Neural cell (in vitro differentiated cells): Measurements from ENCODE around the gene ERC2. TPM values are rescaled to one million over a fixed set of nuclear protein-coding genes. Genes with fewer than 3 reads are reported as not detected.

Source experiments
- H2AFZ ChIP-seq: fragments of 200-600, 300-800 bp; sonication (generic), shearing (Covaris generic); 2 replicates; pipeline ENCODE4 v1.6.0; 2014; ENCODE audit warnings: low read depth, mild to moderate bottlenecking, antibody characterized with exemption, low read length, moderate library complexity
- H3F3A ChIP-seq: fragments of 200-600 bp; shearing (Covaris generic); 2 replicates; pipeline ENCODE4 v1.6.1; 2016; ENCODE audit warnings: mild to moderate bottlenecking, moderate library complexity, mixed read lengths, antibody characterized with exemption, low read length; ENCODE audit not compliant: insufficient read depth, poor library complexity, severe bottlenecking
- H3K27ac ChIP-seq: fragments of 200-600, 300-800 bp; sonication (generic), shearing (Covaris generic); 2 replicates; pipeline ENCODE4 v1.5.1; 2014; ENCODE audit warnings: mild to moderate bottlenecking, low read length, moderate library complexity
- H3K27me3 ChIP-seq: fragments of 300-800, 200-600 bp; sonication (generic), shearing (Covaris generic); 2 replicates; pipeline ENCODE4 v1.6.0; 2014; ENCODE audit warnings: mild to moderate bottlenecking, low read depth, low read length, moderate library complexity; ENCODE audit not compliant: insufficient read depth
- H3K36me3 ChIP-seq: fragments of 300-800, 200-600 bp; sonication (generic), shearing (Covaris generic); 2 replicates; pipeline ENCODE4 v1.5.1; 2014; ENCODE audit warnings: mild to moderate bottlenecking, antibody characterized with exemption, low read length, moderate library complexity; ENCODE audit not compliant: insufficient read depth
- H3K4me2 ChIP-seq: fragments of 300-800, 200-600 bp; sonication (generic), shearing (Covaris generic); 2 replicates; pipeline ENCODE4 v1.6.0; 2014; ENCODE audit warnings: mild to moderate bottlenecking, low read length
- H3K4me3 ChIP-seq: fragments of 300-800, 200-600 bp; sonication (generic), shearing (Covaris generic); 2 replicates; pipeline ENCODE4 v1.5.1; 2014; ENCODE audit warnings: mild to moderate bottlenecking, low read length, moderate library complexity
- H3K79me2 ChIP-seq: fragments of 200-600 bp; shearing (Covaris generic); replicated peaks from 2 replicates; pipeline ENCODE4 v1.6.0; 2014; ENCODE audit warnings: mild to moderate bottlenecking, low read length, moderate library complexity; ENCODE audit not compliant: insufficient read depth
- H3K9ac ChIP-seq: fragments of 300-800, 200-600 bp; sonication (generic), shearing (Covaris generic); 2 replicates; pipeline ENCODE4 v1.6.1; 2016; ENCODE audit warnings: mild to moderate bottlenecking, low read length, mixed read lengths
- H3K9me2 ChIP-seq: fragments of 200-600 bp; shearing (Covaris generic); 2 replicates; pipeline ENCODE4 v1.6.1; 2016; ENCODE audit warnings: mild to moderate bottlenecking, low read length, mixed read lengths; ENCODE audit not compliant: insufficient read depth
- H3K9me3 ChIP-seq: fragments of 200-600, 300-800 bp; sonication (generic), shearing (Covaris generic); 2 replicates; pipeline ENCODE4 v1.6.1; 2016; ENCODE audit warnings: mild to moderate bottlenecking, mixed run types, low read length, moderate library complexity, mixed read lengths
- H4K20me1 ChIP-seq: fragments of 200-600 bp; shearing (Covaris generic); 2 replicates; pipeline ENCODE4 v1.6.1; 2016; ENCODE audit warnings: mild to moderate bottlenecking, mixed run types; ENCODE audit not compliant: insufficient read depth
- CTCF ChIP-seq: fragments of 450-650 bp; IDR thresholded peaks from 2 replicates; pipeline ENCODE4 v1.5.1; 2014; ENCODE audit warnings: antibody characterized with exemption, mild to moderate bottlenecking, moderate library complexity; ENCODE audit not compliant: poor library complexity, severe bottlenecking
- EP300 ChIP-seq: fragments of 450-650 bp; conservative IDR thresholded peaks from 2 replicates; pipeline ENCODE4 v1.6.1; 2014; ENCODE audit warnings: antibody characterized with exemption, mild to moderate bottlenecking, moderate library complexity; ENCODE audit not compliant: poor library complexity, severe bottlenecking
- EZH2 ChIP-seq: fragments of 200-600, 300-800 bp; shearing (Covaris generic), sonication (generic); IDR thresholded peaks from 2 replicates; pipeline ENCODE4 v1.6.1; 2014; ENCODE audit warnings: antibody characterized with exemption, low read length, borderline replicate concordance, mild to moderate bottlenecking; ENCODE audit not compliant: insufficient read depth, poor library complexity, severe bottlenecking
- MXI1 ChIP-seq: fragments of 450-650 bp; conservative IDR thresholded peaks from 2 replicates; pipeline ENCODE4 v1.6.1; 2014; ENCODE audit warnings: antibody characterized with exemption, mild to moderate bottlenecking; ENCODE audit not compliant: poor library complexity, severe bottlenecking
- POLR2AphosphoS5 ChIP-seq: IDR thresholded peaks from 2 replicates; pipeline ENCODE4 v1.6.1; 2012
- RAD21 ChIP-seq: fragments of 450-650 bp; conservative IDR thresholded peaks from 2 replicates; pipeline ENCODE4 v1.6.1; 2014; ENCODE audit warnings: antibody characterized with exemption, mild to moderate bottlenecking, moderate library complexity
- SMC3 ChIP-seq: fragments of 450-650 bp; conservative IDR thresholded peaks from 2 replicates; pipeline ENCODE4 v1.6.1; 2014; ENCODE audit warnings: antibody characterized with exemption, mild to moderate bottlenecking, moderate library complexity; ENCODE audit not compliant: poor library complexity
- TAF1 ChIP-seq: IDR thresholded peaks from 2 replicates; pipeline ENCODE4 v1.6.1; 2012; ENCODE audit warnings: low read depth
- polyA plus RNA-seq: library from polyadenylated mRNA; depleted of rRNA; stranded (reverse); fragments of >200 nt; gene quantifications from 2 replicates; pipeline ENCODE4 v1.2.3, GENCODE V29; 2014
- TF ChIP-seq, protein P1 (sequence below): IDR thresholded peaks from 2 replicates; pipeline ENCODE4 v1.6.1; 2012; ENCODE audit warnings: borderline replicate concordance

ERC2 gene
- polyA plus RNA-seq, 1 donor from 2014 or later, result 60.4 TPM

DNA sequence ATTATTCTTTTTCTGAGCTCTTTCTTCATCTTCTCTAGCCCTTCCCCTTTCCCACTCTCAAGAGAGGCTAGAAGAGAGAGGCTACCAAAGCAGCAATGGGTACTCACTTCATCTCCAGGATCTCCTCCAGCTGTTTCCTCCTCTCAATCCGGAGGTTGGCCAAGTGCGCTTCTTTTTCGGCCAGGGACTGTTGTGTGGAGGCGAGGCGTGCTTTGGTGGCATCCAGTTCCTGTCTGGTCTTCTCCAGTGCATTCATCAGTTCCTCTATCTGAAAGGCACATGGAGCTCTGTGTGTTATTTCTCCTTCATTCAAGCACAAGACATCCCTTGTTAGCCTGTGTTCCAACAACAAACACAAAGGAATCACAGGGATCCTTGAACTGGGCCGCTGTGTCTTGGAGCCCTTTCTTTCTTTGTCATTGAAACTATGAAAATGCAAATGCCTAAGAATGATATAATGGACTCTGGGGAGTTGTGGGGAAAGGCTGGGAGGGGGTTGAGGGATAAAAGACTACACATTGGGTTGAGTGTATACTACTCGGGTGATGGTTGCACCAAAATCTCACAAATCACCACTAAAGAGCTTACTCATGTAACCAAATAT lies 579.9 kb downstream of the ERC2 start:
- H3K79me2 ChIP-seq, result no peaks in the 10 kb centered on the region
- H3K4me2 ChIP-seq, result no peak overlapping the region
- H4K20me1 ChIP-seq, result no peaks in the 10 kb centered on the region
- no peaks in the 10 kb centered on the region for H3K9me3 ChIP-seq
- no peaks in the 10 kb centered on the region for H3K36me3 ChIP-seq
- no peak overlapping the region for H3K4me3 ChIP-seq
- TF ChIP-seq TAF1, result no peak
- TF ChIP-seq EZH2, result no peak
- TF ChIP-seq CTCF, result no peak
- TF ChIP-seq SMC3, result no peak
- no peak overlapping the region for H3K27ac ChIP-seq
- H3K27me3 ChIP-seq, result no peaks in the 10 kb centered on the region
- H3K9me2 ChIP-seq, result no peaks in the 10 kb centered on the region
- H3F3A ChIP-seq, result no peaks in the 10 kb centered on the region
- H2AFZ ChIP-seq, result no peak overlapping the region
- no peak overlapping the region for H3K9ac ChIP-seq

DNA sequence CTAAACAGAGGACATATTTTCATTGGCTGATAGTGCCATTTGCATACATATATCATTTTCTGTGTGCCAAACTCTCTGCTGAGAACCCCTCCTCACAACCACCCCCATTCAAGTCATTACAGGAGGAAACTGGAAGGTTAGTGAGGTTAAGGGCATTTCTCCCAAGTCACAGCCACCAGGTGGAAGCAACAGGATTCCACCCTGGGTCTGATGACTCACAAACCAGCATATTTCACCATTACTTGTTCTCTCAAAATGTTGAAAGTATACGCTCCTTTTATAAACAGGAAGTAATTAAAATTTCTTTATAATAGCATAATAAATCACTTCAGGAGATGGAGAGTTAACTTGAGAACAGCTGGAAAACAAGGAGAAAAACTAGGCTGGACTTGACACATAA lies 582.5 kb downstream of the ERC2 start:
- no peaks in the 10 kb centered on the region for H3F3A ChIP-seq
- TF ChIP-seq EP300, result no peak
- no peak for TF ChIP-seq CTCF
- no peak overlapping the region for H3K9ac ChIP-seq
- no peaks in the 10 kb centered on the region for H4K20me1 ChIP-seq
- H3K36me3 ChIP-seq, result no peaks in the 10 kb centered on the region
- no peak overlapping the region for H3K4me2 ChIP-seq
- no peak overlapping the region for H3K4me3 ChIP-seq
- H3K27me3 ChIP-seq, result no peaks in the 10 kb centered on the region
- H3K27ac ChIP-seq, result no peak overlapping the region
- H2AFZ ChIP-seq, result no peak overlapping the region
- no peaks in the 10 kb centered on the region for H3K9me2 ChIP-seq
- no peaks in the 10 kb centered on the region for H3K9me3 ChIP-seq
- H3K79me2 ChIP-seq, result no peaks in the 10 kb centered on the region

DNA sequence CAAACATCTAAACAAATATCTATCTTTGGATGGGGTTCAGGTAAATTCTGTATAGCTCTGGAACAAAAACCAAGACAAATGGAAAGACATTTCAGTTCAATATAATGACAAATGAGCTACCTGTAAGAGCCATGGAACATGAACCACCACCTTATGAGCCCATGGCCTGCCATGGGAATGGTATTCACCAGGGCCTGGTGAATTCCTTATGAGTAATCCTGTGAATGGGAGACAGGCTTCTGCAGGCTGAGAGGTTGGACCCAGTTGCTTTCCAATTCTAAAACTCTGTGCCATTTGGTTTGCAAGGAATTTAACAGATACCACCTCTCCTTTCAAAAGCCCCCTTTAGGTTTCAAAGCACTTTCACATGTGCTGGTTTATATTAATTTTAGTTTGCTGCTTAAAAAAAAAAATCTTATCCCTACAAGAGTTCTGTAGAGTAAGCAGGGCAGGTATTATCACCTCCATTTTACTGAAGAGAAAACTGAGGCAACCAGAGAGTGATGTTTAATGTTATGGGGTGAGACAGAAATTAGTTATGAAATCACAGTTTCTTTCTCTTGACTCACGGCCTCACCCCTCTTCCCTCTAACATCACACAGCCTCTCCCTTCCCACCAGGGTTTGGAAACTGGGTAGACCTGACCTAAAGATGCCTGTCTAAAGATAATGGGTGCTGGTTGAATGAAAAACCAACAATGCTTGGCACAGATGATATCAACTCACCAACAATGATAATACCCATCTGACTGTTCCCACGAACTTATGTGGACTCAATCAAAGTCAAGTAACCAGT lies 583.6 kb downstream of the ERC2 start:
- Histone ChIP-seq H2AFZ (no peak overlapping the region), H3K4me3 (no peak overlapping the region), H3K36me3 (no peaks in the 10 kb centered on the region), H3K9ac (no peak overlapping the region), H3K27ac (no peak overlapping the region), H3K79me2 (no peaks in the 10 kb centered on the region), H3K9me2 (no peaks in the 10 kb centered on the region), H3K4me2 (no peak overlapping the region), H3K27me3 (no peaks in the 10 kb centered on the region), H3F3A (no peaks in the 10 kb centered on the region), H3K9me3 (no peaks in the 10 kb centered on the region), H4K20me1 (no peaks in the 10 kb centered on the region)
- no peak for TF ChIP-seq TAF1
- TF ChIP-seq, protein P1, sequence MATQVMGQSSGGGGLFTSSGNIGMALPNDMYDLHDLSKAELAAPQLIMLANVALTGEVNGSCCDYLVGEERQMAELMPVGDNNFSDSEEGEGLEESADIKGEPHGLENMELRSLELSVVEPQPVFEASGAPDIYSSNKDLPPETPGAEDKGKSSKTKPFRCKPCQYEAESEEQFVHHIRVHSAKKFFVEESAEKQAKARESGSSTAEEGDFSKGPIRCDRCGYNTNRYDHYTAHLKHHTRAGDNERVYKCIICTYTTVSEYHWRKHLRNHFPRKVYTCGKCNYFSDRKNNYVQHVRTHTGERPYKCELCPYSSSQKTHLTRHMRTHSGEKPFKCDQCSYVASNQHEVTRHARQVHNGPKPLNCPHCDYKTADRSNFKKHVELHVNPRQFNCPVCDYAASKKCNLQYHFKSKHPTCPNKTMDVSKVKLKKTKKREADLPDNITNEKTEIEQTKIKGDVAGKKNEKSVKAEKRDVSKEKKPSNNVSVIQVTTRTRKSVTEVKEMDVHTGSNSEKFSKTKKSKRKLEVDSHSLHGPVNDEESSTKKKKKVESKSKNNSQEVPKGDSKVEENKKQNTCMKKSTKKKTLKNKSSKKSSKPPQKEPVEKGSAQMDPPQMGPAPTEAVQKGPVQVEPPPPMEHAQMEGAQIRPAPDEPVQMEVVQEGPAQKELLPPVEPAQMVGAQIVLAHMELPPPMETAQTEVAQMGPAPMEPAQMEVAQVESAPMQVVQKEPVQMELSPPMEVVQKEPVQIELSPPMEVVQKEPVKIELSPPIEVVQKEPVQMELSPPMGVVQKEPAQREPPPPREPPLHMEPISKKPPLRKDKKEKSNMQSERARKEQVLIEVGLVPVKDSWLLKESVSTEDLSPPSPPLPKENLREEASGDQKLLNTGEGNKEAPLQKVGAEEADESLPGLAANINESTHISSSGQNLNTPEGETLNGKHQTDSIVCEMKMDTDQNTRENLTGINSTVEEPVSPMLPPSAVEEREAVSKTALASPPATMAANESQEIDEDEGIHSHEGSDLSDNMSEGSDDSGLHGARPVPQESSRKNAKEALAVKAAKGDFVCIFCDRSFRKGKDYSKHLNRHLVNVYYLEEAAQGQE, result no peak
- TF ChIP-seq EP300, result no peak
- no peak for TF ChIP-seq POLR2AphosphoS5
- no peak for TF ChIP-seq CTCF
- no peak for TF ChIP-seq SMC3
- no peak for TF ChIP-seq RAD21
- TF ChIP-seq EZH2, result no peak
- TF ChIP-seq MXI1, result no peak
